HG02759 (cell line): Measurements from ENCODE around the gene ADK.

Experiments used
- ATAC-seq: cut with Tn5 transposase; IDR thresholded peaks from one replicate; pipeline ENCODE4 v1.9.1; 2021; ENCODE audit warnings: mild to moderate bottlenecking, moderate library complexity; ENCODE audit not compliant: unreplicated experiment

The ADK gene

DNA sequence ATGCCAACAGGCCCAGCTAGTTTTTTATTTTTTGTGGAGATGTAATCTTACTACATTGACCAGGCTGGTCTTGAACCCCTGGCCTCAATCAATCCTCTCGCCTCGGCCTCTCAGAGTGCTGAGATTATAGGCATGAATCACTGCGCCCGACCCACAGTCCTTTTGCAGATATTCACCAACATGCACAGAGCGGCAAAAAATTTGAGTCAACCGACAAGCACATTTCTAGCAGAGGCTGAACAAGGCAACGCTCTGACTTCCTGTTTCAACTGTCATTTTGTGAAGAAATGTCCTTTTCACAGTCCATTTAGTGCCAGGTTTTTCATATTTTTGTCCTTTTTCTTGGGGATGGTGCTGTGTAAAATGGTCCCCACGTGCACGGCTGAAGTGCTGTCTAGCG is 604.3 kb downstream of the ADK start:
- ATAC-seq: no peak
